GM19240 (cell line): ENCODE results near the gene TRIM62.

Source experiments
- DNase-seq: peaks from one replicate; pipeline ENCODE4 v3.0.0; 2011; ENCODE audit warnings: low spot score; ENCODE audit not compliant: insufficient read length

Gene TRIM62

DNA sequence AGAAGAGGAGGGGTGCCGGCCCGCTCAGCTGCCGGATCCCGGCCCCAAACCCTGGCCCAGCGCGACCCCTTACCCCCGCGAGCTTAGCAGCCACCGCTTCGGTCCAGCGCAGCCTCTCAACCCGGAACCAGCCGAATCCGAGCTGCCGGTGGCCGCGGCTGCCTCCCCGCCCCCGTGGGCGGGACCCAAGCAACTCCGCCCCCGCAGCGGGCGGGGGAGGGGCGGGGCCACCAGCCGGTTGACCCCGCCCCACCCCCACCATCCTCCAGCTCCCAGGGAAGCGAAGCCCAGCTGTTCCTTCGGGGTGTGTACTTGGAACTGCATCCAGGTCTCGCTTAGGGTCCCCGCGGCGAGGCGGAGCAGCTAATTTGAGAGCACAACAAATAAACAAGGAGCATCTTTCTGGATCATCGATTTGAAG, at the start of gene TRIM62:
TRIM62 (minus strand) TSS at position 123 of the 421 bp plus-strand sequence. CDS start 611 bp downstream, outside the sequence.
- peak; percentile 86 for DNase-seq

DNA sequence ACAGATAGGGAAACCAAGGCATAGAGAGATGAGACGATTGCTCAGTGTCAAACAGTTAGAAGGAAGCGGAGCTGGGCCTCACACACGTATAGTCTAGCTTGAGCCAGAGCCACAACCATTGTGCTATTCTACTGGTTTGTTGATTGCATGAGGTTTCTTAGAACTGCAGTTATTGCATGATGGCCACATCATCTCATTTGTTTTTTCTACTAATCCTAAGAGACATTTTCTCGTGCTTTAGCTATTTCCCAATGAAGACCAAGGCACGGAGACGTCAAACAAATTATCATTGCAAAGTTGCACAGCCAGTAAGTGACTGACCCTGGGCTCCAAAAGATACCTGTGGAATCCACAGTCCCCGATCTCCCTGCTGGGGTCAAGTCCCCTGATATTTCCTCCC, 49.3 kb upstream of the TRIM62 start:
- DNase-seq = no peak

DNA sequence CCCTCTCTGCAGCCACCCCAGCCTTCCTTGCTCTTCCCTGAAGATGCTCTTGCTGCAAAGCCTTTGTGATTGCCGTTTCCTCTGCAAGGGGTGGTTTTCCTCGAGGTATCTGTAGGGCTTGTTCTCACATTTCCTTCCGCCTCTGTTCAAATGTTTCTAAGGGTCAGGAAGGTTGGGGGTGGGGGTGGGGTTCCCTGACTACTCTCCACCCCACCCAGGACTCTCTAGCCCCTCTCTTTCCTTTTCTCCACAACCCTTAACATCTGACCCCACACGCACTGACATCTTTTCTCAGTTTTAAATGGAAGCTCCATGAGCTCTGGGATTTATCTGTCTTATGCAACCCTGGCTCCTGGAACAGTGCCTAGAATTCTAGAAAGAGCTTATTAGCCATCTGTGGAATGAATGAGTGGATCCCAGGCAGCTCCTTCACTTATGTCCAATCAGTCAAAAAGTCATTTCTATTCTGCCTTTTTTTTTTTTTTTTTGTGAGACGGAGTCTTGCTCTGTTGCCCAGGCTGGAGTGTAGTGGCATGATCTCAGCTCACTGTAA, 47.2 kb upstream of the TRIM62 start:
- no peak for DNase-seq

DNA sequence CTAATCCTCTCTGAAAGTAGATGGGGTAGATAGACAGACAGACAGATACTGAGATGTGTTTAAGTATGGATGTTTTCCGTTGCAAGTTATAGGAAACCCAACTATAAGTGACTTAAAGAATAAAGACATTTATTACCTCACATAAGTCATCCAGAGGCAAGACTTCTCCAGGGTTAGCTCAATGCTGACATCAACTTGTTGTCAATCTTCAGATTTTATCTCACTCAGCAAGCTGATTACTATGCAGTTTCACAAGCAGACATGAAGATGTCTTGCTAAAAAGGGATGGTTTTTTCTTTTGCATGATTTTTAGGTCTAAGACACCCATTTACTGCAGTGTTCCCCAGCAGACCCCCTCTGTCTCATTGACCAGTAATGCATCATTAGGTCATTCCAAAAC, 43.7 kb upstream of the TRIM62 start:
- no peak for DNase-seq

DNA sequence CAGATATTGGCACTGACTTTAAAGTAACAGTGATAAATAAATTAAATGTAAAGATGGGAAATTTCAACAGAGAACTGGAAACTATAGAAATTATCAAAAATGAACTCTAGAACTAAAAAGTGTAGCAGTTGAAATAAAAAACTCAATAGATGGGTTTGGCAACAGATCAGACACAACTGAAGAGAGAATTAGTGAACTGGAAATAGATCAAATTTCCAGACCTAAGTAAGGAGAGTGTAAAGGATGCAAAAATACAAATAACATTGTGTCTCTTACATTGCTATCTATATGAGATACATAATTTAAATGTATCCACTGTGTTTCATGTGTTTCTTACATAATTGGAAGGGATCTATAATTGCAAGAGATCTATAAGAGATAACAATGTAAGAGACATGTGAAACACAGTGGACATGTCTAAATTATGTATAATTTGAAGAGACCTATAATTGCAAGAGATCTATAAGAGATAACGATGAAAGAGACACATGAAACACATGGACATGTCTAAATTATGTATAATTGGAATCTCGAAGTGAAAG, 42.4 kb upstream of the TRIM62 start:
- no peak for DNase-seq

DNA sequence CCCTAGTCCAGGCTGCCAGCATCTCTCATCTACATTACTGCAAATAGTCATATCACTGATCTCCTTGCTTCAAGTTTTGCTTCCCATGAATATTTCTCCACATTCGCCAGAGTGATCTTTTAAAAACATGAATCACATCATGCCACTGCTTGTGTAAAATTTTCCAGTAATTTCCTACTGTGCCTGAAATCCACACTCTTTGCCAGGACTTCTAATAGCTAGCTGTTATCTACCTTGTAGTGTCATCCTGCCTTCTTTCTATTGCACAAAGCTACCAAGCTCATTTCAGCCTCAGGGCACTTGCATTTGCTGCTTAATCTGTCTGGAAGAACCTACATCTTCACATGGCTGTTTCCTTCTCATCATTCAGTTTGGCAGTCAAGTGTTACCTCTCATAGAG, 40.5 kb upstream of the TRIM62 start:
- DNase-seq = no peak

DNA sequence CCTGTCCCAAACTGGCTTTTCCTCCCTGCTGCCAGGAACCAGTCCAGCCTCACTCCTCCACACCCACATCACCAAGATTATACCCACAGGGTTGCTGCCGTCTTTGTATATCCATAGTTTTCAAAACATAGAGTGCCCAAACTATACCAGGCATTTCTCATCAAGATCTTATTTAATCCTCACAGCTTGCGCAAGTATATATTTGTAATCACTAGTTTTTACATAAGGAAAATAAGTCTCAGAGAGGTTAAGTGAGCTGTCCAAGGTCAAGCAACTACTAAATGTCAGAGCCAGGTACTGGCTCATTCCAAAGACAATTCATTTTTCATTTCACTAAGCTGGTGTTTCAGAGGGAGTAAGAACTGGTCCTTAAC, 39.5 kb upstream of the TRIM62 start:
- no peak for DNase-seq

DNA sequence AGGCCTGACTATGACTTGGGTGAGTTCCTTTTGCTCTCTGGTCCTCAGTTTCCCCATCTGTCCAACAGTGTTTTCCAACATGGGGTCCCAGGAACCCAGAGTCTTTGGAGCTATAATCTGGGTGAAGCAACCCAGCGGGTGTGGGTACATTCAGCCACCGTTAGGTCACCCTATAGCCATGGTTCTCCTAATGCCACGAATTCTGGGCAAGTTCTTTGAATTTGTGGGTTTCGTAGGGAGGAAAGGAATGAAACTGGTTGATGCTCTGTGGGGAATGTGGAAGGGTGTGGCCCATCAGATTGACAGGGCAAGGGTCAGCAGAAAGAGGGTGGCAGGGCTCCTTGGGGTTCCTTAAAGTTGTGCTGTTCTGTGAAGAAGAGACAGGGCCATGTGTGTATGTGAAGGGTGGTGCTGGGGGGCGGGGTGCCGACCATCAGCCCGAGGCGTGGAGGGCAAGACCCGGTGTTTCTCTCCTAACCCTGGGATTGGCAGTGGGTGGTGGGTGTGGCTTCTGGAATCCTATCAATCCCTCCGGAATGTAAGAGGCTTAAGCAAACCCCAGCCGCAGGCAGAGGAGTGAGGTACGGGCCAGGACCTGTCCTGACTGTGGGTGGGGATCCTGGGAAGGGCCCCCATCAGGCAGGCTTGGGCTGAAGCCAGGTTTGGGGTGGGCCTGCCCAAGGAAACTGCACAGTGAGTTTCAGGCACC, 39.0 kb upstream of the TRIM62 start:
- DNase-seq = no peak

DNA sequence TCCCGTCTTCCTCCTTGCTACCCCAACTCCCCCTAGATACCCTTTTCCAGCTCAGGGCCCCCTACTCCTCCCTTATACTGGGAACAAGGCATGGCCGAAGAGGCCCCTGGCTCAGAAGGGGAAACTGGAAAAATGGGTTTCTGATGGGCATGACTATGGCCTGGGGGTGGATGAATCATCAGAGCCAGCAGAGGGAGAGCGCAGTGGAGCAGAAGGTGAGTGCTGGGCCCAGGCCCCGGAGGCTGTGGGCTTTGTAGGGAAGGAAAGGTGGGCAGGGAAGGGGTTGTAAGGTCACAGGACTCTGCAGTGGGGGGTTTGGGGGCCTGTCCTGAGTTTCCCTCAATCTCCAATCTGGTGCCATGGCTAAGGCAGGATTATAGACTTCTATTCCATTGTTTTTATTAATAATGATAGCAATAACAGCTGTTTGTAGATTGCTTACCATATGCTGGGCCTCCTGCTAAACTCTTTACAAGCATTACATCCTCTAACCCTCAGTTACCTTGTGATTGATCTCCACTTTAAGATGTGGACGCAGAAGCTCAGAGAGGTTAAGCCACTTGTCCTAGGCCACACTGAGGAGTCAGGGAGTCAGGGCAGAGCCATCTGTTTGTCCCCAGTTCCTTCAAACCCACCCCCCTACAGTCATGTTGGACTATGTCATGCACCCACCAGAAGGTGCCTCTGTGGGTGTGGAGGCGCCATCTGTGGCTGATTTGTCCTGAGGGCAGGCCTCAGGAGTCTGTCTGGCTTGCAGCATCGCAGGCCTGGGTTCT, 38.2 kb upstream of the TRIM62 start:
- no peak for DNase-seq

DNA sequence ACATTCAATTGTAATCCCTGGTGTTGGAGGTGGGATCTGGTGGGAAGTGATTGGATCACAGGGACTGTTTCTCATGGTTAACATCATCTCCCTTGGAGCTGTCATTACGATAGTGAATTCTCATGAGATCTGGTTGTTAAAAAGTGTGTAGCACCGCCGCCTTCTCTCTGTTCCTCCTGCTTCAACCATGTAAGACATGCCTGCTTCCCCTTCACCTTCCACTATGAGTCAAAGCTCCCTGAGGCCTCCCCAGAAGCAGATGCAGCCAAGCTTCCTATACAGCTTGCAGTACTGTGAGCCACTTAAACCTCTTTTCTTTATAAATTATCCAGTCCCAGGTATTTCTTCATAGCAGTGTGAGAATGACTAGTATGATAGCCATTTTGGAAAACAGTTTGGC, 30.1 kb upstream of the TRIM62 start:
- DNase-seq = no peak

DNA sequence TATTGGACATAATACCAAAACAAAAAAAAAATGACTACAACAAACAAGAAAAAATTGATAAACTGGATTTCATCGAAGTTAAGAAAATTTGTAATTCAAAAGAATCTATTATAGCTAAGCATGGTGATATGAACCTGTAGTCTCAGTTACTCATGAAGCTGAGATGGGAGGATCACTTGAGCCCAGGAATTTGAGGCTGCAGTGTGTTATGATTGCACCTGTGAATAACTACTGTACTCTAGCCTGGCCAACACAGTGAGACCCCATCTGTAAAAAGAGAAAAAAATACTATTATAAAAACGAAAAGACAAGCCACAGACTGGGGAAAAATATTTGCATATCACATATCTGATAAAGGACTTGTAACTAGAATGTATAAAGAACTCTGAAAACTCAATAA, 24.5 kb upstream of the TRIM62 start:
- no peak for DNase-seq

DNA sequence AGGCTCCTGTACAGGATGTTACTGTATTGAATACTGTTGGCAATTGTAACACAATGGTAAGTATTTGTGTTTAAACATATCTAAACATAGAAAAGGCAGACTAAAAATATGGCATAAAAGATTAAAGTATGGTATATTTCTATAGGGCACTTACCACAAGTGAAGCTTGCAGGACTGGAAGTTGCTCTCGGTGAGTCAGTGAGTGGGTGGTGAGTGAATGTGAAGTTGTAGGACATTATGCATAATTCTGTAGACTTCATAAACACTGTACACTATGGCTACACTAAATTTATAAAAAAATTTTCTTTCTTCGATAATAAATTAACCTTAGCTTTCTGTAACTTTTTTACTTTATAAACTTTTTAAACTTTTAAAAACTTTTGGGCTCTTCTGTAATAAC, 13.7 kb upstream of the TRIM62 start:
- no peak for DNase-seq

DNA sequence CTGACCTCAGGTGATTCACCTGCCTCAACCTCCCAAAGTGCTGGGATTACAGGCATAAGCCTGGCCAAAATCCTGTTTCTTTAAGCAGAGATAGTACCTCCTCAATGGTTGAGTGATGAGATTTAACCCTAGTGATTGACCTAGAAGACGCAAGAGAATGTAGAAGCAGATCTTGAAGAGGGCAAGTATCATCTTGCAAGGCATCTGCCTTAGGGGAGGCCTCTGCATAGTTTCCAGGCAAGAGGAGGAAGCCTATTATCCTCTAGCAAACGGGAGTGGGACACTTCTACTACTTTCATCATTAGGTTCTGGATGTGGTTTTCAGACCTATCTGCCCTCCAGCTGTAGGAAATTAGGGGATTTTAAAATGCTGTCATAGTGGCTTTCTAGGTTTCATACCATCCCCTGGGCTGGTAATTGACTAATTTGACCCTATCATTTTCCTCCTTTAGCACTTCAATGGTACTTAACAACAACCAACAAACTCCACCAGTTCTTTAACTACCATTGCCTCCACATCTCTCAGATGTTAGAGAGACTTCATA, 10.0 kb upstream of the TRIM62 start:
- no peak for DNase-seq

DNA sequence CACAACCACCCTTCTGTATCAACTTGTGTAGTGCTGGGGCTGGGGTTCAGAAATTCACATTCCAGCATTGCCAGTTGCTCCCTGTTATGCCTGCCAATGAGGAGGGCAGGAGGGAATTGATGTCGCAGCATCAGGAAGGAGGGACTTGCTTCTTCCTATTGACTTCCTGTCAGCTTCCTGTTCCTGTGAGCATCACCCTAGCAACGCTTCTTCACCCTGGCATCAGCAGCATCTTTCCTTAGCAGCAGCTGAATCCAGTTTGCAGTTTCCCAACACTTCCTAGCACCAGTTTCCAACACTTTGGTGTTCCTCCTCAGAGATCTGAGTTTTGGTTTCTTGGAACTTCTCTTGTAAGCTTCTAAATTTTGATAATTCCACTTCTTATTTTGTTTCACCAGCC, 8.9 kb upstream of the TRIM62 start:
- no peak for DNase-seq

DNA sequence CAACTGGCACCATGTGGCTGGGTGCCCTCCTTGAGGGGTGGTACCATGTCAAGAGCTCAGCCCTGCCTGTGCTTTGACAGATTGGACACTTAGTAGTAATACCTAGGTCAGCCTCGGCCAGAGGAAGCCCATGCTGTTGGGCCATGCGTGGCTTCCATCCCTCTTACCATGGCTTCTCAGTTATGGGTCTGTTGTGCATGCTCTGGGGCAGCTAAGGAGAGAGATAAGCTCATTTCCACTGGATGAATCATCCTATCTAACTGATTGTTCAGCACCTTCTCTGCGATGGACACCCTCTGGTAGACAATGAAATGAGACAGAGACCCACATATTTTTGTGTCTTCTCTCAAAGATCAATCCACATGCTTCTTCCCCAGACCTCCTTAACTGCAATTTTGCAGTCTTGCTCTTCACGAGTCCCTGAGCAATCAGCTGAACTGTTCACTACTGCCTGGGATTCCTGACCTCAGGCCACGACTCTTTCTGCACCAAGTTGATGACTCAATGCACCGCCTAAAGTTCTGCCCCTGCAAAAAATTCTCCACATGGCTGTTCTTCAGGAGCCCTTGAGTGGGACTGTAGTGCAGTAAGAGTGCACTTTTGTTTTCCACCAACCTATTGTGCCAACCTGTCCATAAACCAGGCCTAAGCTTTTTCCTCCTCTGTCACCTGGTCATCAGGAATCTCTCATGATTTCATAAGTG, 6.9 kb upstream of the TRIM62 start:
- no peak for DNase-seq

DNA sequence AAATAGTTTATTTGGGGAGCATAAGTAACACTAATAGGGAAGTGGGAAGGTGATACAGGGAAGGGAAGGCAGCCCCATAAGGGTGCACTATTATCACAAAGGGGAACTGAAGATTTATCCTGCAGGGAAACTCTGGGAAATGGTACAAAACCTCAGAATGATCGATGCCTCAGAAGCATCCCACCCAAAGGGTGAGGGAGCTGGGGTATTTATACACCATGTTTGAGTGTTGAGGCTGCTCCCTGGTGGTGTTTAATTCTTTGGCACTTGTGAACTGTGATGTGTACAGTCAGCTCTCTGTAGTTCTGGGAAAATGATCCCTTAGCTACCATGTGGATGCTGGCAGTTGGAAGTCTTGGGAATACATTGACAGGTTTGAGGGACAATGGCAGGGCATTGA, 5.1 kb upstream of the TRIM62 start:
- no peak for DNase-seq

DNA sequence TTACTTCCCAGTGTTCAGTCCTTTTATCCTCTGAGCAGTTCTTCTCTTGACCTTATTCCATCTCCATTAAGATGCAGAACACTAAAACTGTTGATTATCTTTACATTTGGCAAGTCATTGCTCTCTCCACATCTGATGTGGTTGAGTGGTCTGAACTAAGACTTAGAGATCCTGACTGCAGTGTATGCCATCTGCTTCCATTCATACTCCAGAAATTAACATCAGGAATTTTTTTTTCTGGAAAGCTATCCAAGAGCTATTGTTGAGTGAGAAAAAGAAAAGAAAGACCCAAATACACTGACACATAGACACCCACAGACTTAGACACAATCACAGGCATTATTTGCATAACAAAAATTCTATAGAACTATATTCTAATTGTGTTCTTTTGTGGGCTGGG, 3.7 kb upstream of the TRIM62 start:
- no peak for DNase-seq

DNA sequence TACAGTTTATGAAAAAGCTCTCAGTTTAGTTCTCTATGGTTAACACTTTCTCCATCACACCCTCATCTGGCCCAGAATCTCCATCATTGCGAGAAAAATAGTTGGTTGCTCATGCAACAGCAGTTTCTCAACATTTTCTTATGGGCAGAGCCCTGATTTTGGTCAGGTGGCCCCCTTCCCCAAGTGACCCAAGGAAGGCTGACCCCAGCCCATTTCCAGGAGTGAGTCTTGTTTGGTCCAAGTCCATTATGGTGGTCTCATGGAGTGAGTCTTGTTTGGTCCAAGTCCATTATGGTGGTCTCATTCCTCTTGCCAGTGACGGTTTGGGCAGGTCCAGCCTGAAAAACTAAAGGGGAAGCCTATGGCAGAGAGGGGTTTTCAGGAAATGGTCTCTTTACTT, 1.5 kb upstream of the TRIM62 start:
- no peak for DNase-seq

DNA sequence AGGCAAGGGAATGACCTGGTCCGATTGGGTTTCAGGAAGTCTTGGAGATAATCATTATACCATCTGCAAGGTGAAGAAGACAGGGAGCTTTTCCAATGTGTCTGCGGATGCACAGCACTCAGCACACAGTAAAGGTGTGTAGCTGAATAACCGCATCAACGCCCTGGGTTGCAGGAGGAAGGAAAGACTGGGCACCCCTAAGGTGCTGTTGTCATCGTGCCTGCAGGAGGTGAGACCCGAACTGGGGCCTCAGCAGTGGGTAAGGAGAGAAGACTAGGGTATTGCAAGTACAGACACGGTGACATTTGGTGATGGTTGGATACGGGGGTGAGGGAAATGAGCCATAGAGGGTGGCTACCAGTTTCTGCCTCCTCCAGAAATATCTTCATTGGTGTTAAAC, 1.1 kb upstream of the TRIM62 start:
- no peak for DNase-seq

DNA sequence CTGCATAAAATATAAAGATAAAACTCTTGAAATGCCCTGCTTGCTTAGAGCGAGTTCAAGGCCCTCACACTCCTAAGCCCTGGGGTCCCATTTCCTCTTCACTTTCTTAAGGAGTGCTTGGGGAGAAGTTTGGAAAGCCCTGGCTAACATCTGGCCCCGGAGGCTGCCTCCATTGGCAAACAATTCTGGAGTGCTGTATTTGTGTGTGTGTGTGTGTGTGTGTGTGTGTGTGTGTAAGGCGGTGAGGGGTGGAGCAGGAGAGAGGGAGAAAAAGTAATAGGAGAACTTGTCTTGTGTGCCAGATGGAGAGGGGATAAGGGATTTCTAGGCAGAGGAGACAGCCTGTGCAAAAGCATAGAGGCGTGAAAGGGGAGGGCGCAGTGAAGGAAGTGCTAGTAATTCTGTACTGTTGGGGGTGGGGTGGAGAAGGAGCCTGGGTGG, 578 bp upstream of the TRIM62 start:
- no peak for DNase-seq
